NCI-H2081 treated with DMSO at 0.1 percent for 48 hours (cell line): ENCODE results near the gene NAT10.

ENCODE experiments used
- DNase-seq: peaks from one replicate; lab custom pipeline; 2025; lab: John Stamatoyannopoulos, UW

Gene NAT10

DNA sequence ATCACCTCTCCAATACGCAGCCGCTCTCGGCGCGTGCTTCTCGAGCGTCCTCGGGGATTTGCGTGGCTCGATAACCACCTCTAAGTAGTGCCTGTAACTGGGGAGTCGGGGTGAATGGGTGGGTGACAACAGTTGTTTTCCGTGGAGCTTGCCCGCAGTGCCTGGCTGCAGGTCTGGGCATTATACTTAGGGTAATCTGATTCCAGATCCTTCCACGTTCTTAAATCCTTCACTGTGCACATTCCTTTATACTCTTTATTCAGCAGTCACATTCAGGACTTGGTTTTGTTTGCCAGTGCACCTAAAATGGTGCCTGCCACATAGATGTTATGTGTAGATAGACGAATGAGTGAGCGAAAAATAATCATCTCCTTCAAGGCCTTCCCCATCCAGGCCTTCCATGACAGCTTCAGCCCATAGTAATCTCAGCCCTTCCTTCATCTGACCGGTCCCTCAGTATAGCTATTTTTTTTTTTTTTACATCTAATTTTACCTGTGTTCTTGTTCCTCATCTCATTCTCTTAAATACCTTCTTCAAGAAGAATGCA lies 602 bp downstream of the NAT10 start:
- DNase-seq = no peak

DNA sequence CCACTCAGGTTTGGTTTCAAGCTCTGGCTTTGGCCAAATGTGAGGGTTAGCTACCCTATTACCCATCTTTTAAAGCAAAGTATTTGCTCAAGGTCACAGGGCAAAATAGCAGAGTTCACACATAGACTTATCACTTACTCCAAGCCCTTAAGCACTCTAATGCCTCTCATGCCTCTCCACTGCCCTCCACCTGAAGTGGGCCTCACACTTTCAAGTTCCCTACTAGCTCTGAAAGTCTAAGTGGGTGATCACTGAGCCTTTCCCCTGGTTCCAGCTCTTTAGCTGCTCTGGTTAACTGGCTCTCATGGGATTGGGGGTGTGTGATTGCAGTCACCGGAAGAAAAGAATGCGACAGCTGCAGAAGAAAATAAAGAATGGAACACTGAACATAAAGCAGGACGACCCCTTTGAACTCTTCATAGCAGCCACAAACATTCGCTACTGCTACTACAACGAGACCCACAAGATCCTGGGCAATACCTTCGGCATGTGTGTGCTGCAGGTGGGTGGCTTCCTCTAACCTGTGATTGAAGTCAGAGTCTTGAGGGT lies 6.4 kb downstream of the NAT10 start:
- DNase-seq = no peak

DNA sequence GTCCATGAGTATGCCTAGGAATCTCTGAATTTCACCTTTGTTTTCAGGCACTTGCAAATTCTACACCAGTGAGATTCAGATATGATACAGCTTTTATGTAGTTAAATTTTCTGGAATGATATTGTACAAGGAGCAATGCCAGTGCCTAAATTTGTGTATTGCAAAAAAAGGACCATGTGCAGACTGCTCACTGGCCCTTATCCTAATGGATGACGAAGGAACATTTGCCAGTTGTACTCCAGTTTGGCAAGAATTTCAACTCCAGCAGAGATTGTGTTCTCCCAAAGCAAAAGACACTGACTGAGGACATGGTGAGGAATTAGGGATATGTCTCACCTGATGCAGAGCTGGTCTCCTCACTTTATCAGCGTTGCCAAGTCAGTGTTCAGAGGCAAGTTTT lies 8.6 kb downstream of the NAT10 start:
- no peak for DNase-seq

GRCh38 chr11:34114471-34114870 lies 9.0 kb downstream of the NAT10 start:
- no peak for DNase-seq

GRCh38 chr11:34120651-34121050 lies 15.2 kb downstream of the NAT10 start:
- no peak for DNase-seq

GRCh38 chr11:34124885-34125668 lies 19.6 kb downstream of the NAT10 start:
- DNase-seq = no peak

DNA sequence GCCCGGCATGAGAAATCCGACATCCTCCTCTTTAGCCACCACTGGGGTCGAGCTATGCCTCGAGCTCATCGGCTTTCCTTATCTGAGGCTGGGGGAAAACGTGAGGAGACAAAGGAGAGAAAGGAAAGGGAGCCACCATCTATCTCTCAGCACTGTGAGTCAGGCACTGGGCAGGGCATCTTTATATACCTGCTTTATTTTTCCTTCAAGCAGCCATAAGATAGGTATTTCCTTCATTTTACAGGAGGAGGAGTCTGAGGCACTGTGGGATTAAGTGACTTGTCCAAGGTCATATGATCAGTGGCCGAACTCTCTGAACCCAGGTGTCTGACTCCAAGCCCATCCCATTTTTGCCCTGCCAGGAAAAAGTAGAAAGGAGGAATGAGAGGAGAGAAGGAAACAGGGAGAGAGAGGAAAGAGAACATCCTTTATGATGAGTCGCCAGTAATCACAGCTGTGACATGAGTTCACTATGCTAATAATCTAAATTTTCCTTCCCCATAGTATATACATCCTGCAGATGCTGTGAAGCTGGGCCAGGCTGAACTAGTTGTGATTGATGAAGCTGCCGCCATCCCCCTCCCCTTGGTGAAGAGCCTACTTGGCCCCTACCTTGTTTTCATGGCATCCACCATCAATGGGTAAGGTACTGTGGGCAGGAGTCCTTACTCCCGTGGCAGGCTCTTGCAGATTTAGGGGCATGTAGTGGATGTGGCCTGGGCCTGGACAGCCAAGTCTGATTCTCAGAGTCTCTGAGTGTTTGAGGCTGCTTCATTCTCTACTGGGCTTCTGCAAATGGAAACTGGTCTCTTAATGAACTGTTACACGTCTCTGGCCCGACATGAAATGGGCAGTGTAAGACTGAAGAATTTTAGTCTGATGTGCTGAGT lies 21.8 kb downstream of the NAT10 start:
- no peak for DNase-seq

DNA sequence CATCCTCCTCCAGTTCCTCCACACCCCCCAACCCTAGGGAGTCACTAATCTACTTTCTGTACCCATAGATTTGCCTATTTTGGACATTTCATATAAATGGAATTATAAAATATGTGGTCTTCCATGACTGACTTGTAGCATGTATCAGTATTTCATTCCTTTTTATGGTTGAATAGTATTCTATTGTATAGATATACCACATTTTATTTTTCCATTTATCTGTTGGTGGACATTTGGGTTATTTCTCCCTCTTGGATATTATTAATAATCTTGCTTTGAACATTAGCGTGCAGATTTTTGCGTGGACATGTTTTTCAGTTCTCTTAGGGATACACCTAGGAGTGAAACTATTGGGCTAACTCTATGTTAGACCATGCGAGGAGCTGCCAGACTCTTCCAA lies 23.4 kb downstream of the NAT10 start:
- no peak for DNase-seq

DNA sequence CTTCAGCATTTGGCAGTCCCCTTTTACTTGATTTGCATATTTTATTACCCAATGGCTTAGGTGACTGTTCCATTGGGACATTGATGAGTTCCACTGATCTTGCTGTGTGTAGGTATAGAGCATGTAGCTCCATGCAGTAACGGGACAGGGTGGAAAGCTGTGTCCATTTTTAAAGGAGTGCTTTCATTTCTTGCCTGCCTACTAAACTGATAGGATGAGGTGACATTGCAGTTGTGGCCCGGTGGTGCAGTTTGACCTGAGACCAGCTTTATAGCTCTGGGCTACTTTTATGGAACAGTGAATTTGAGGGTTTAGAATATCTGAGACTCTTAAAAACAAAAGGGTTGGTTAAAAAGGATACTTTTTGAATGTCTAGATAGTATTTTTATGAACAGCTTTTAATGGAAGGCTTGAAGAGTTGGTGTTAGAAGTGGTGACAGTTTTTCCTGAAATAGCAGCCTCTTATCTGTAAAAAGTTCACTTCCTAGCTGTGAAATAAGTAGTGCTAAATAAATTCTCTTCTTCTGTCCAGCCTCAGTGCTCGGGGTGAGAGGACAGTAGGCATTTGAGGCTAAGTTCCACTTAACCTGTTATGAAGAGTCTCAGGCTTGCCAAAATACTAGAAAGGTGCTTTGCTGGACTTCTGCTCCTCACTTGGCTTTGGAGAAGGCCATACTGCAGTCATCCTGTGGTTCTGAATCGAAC lies 27.0 kb downstream of the NAT10 start:
- DNase-seq = no peak

DNA sequence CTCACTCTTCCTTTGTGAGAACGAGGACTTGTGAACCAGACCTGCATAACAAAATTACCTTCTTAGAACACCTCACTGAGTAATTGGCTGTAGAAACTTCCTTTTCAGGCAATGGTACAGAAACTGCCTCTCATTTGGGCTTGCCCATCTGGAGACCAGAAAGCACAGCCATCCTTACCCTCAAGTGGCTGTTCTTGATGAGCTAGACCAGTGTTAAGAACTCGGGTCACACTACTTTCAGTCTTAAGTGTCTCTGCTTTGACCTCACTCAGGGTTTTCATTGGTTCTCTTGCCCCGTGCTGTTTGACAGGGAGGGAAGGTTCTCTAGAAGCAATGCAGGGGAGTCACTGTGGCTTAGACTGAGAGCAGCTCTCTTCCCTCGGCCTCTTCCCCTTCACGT lies 29.3 kb downstream of the NAT10 start:
- no peak for DNase-seq

- DNase-seq = no peak
Measured at GRCh38 chr11:34135439-34135838, 30.0 kb downstream of the NAT10 start.

- DNase-seq = no peak
Measured at GRCh38 chr11:34136420-34136819, 31.0 kb downstream of the NAT10 start.

- DNase-seq = no peak
Measured at GRCh38 chr11:34139346-34139745, 33.9 kb downstream of the NAT10 start.

DNA sequence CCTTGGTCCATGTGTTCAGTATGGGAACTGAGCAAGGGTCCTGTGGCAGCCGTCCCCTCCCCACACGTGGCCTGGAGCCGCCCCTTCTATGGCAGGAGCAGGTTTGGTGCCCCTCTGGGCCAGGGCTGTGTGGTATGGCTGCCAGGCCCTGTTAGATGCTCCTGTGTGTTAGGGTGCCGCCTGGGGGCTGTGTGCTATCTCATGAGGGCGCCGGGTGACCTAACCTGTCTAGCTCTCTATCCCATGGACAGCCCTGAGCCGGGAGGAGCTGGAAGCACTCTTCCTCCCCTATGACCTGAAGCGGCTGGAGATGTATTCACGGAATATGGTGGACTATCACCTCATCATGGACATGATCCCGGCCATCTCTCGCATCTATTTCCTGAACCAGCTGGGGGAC lies 34.7 kb downstream of the NAT10 start:
- DNase-seq = no peak

- no peak for DNase-seq
Measured at GRCh38 chr11:34143048-34143447, 37.6 kb downstream of the NAT10 start.

- DNase-seq = no peak
Measured at GRCh38 chr11:34145073-34145472, 39.6 kb downstream of the NAT10 start.

DNA sequence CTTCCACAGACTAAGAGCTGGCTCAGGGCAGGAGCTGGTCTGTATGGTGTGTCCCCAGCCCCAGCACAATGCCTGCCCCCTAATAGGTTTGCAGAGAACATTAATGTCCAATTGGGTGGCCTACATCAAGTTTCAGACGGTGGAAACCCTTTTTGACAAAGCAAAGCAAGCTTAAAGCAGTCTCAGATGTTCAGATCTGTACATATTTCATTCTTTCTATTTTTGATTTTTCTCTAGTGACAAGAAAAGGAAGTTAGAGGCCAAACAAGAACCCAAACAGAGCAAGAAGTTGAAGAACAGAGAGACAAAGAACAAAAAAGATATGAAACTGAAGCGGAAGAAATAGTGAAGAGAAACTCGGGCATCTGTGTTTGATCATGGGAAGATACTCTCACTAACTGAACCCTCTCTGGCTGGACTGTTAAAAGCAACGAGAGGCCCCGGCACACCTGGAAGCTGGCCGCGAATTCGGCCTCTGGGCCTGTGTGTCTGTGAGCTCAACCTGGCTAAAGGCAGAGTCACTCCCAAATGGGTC lies 40.5 kb downstream of the NAT10 start:
- no peak for DNase-seq

DNA sequence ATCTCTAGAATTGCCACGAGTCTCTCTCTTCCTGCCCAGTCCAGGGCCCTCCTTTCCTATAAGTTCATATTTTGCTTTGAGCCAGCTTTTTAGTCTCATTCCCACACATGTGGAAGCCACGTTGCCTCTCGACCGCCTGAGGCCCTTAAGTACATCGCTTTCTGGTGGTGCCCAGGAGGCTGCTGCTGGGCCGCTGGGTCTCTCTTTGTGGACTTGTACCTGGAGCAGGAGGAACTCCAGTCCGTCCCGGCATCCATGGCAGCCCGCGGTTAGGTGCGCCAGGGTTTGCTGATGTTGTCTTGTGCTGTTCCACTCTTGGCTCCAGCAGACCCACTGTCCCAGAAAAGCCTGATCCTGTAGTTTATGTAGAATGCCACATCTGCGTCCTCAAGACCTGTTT lies 41.0 kb downstream of the NAT10 start:
- no peak for DNase-seq

GRCh38 chr11:34146866-34147265 lies 41.4 kb downstream of the NAT10 start:
- DNase-seq = no peak

GRCh38 chr11:34147581-34147980 lies 42.2 kb downstream of the NAT10 start:
- no peak for DNase-seq

GRCh38 chr11:34148504-34149165 lies 43.2 kb downstream of the NAT10 start:
- DNase-seq = no peak
